ENCODE measurements around the gene IL21R.
A peak's percentile ranks its signal among the peaks of the same experiment; 100 is the strongest.

Gene IL21R

GRCh38 chr16:27470567-27471431, 68.8 kb downstream of the IL21R start:
- no peak overlapping the region for H3K4me3 ChIP-seq (ENCODE audit: extremely low read depth, insufficient read depth, low read length, poor library complexity, severe bottlenecking)
- peaks cover 11% of the 10 kb centered on the region for H3K9me3 ChIP-seq (ENCODE audit: control insufficient read depth, low read length)

GRCh38 chr16:27471661-27472060, 69.7 kb downstream of the IL21R start:
- WGBS, 2 experiments (ENCODE audit: insufficient coverage in 2 of 2) = 95% methylated on average over 19 of the region's 19 CpGs
- peaks cover 40% of the 10 kb centered on the region for H3K4me1 ChIP-seq (ENCODE audit: control insufficient read depth, insufficient read depth, low read length, poor library complexity, severe bottlenecking)
- peaks cover 11% of the 10 kb centered on the region for H3K9me3 ChIP-seq (ENCODE audit: control insufficient read depth, low read length)
- peak overlapping the region; percentile 72 for H3K27ac ChIP-seq (ENCODE audit: low read depth, low read length, severe bottlenecking)
- peaks cover 94% of the 10 kb centered on the region for H3K36me3 ChIP-seq (ENCODE audit: control insufficient read depth, insufficient read depth, low read length)
- no peak overlapping the region for H3K4me3 ChIP-seq (ENCODE audit: extremely low read depth, insufficient read depth, low read length, poor library complexity, severe bottlenecking)

More at GRCh38 chr16:27470567-27471431, 68.8 kb downstream of the IL21R start:
- Histone ChIP-seq H3K27ac (ENCODE audit: low read depth, low read length, severe bottlenecking) (peak overlapping the region; percentile 72), H3K36me3 (ENCODE audit: control insufficient read depth, insufficient read depth, low read length) (peaks cover 97% of the 10 kb centered on the region), H3K4me1 (ENCODE audit: control insufficient read depth, insufficient read depth, low read length, poor library complexity, severe bottlenecking) (peaks cover 31% of the 10 kb centered on the region)
- 89 to 91% methylated on average over 24 to 26 of the region's 28 CpGs for WGBS, 2 experiments (ENCODE audit: insufficient coverage in 2 of 2)

GRCh38 chr16:27472091-27473020, 70.4 kb downstream of the IL21R start:
- H3K9me3 ChIP-seq (ENCODE audit: control insufficient read depth, low read length) = peaks cover 7% of the 10 kb centered on the region

GRCh38 chr16:27473101-27473900, 71.3 kb downstream of the IL21R start:
- Histone ChIP-seq H3K4me3 (ENCODE audit: extremely low read depth, insufficient read depth, low read length, poor library complexity, severe bottlenecking) (no peak overlapping the region), H3K9me3 (ENCODE audit: control insufficient read depth, low read length) (no peaks in the 10 kb centered on the region), H3K27ac (ENCODE audit: low read depth, low read length, severe bottlenecking) (no peak overlapping the region), H3K4me1 (ENCODE audit: control insufficient read depth, insufficient read depth, low read length, poor library complexity, severe bottlenecking) (peaks cover 44% of the 10 kb centered on the region), H3K36me3 (ENCODE audit: control insufficient read depth, insufficient read depth, low read length) (peaks cover 94% of the 10 kb centered on the region)
- 95 to 96% methylated on average over 5 to 9 of the region's 9 CpGs for WGBS, 2 experiments (ENCODE audit: insufficient coverage in 2 of 2)

More at GRCh38 chr16:27472091-27473020, 70.4 kb downstream of the IL21R start:
- H3K4me3 ChIP-seq (ENCODE audit: extremely low read depth, insufficient read depth, low read length, poor library complexity, severe bottlenecking) = no peak overlapping the region
- H3K4me1 ChIP-seq (ENCODE audit: control insufficient read depth, insufficient read depth, low read length, poor library complexity, severe bottlenecking) = peaks cover 44% of the 10 kb centered on the region
- peaks cover 94% of the 10 kb centered on the region for H3K36me3 ChIP-seq (ENCODE audit: control insufficient read depth, insufficient read depth, low read length)
- H3K27ac ChIP-seq (ENCODE audit: low read depth, low read length, severe bottlenecking) = no peak overlapping the region
- WGBS, 2 experiments (ENCODE audit: insufficient coverage in 2 of 2) = 94 to 98% methylated on average over 8 to 14 of the region's 15 CpGs

- 100% methylated on average over 8 of the region's 9 CpGs; no CpG with 5 or more reads in 1 of the 2 experiments for WGBS, 2 experiments (ENCODE audit: insufficient coverage in 2 of 2)
- H3K9me3 ChIP-seq (ENCODE audit: control insufficient read depth, low read length) = no peaks in the 10 kb centered on the region
- H3K4me3 ChIP-seq (ENCODE audit: extremely low read depth, insufficient read depth, low read length, poor library complexity, severe bottlenecking) = no peak overlapping the region
- peaks cover 93% of the 10 kb centered on the region for H3K36me3 ChIP-seq (ENCODE audit: control insufficient read depth, insufficient read depth, low read length)
- H3K4me1 ChIP-seq (ENCODE audit: control insufficient read depth, insufficient read depth, low read length, poor library complexity, severe bottlenecking) = peaks cover 44% of the 10 kb centered on the region
- no peak overlapping the region for H3K27ac ChIP-seq (ENCODE audit: low read depth, low read length, severe bottlenecking)
Observed at GRCh38 chr16:27474041-27474440, 72.1 kb downstream of the IL21R start.

- Histone ChIP-seq H3K36me3 (ENCODE audit: control insufficient read depth, insufficient read depth, low read length) (peaks cover 91% of the 10 kb centered on the region), H3K9me3 (ENCODE audit: control insufficient read depth, low read length) (no peaks in the 10 kb centered on the region), H3K27ac (ENCODE audit: low read depth, low read length, severe bottlenecking) (peak overlapping the region; percentile 87), H3K4me1 (ENCODE audit: control insufficient read depth, insufficient read depth, low read length, poor library complexity, severe bottlenecking) (peaks cover 44% of the 10 kb centered on the region), H3K4me3 (ENCODE audit: extremely low read depth, insufficient read depth, low read length, poor library complexity, severe bottlenecking) (no peak overlapping the region)
- WGBS, 2 experiments (ENCODE audit: insufficient coverage in 2 of 2) = 93 to 97% methylated on average over 5 to 8 of the region's 9 CpGs
Observed at GRCh38 chr16:27474921-27475320, 72.9 kb downstream of the IL21R start.

GRCh38 chr16:27475561-27475960, 73.6 kb downstream of the IL21R start:
- Histone ChIP-seq H3K4me1 (ENCODE audit: control insufficient read depth, insufficient read depth, low read length, poor library complexity, severe bottlenecking) (peaks cover 44% of the 10 kb centered on the region), H3K27ac (ENCODE audit: low read depth, low read length, severe bottlenecking) (peak overlapping the region; percentile 87), H3K36me3 (ENCODE audit: control insufficient read depth, insufficient read depth, low read length) (peaks cover 92% of the 10 kb centered on the region), H3K9me3 (ENCODE audit: control insufficient read depth, low read length) (no peaks in the 10 kb centered on the region), H3K4me3 (ENCODE audit: extremely low read depth, insufficient read depth, low read length, poor library complexity, severe bottlenecking) (no peak overlapping the region)
- WGBS, 2 experiments (ENCODE audit: insufficient coverage in 2 of 2) = 50 to 93% methylated on average over 2 to 8 of the region's 9 CpGs

GRCh38 chr16:27476240-27476639, 74.3 kb downstream of the IL21R start:
- Histone ChIP-seq H3K27ac (ENCODE audit: low read depth, low read length, severe bottlenecking) (peak overlapping the region; percentile 87), H3K9me3 (ENCODE audit: control insufficient read depth, low read length) (no peaks in the 10 kb centered on the region), H3K36me3 (ENCODE audit: control insufficient read depth, insufficient read depth, low read length) (peaks cover 93% of the 10 kb centered on the region), H3K4me1 (ENCODE audit: control insufficient read depth, insufficient read depth, low read length, poor library complexity, severe bottlenecking) (peaks cover 38% of the 10 kb centered on the region), H3K4me3 (ENCODE audit: extremely low read depth, insufficient read depth, low read length, poor library complexity, severe bottlenecking) (no peak overlapping the region)
- 94% methylated on average over 8 of the region's 9 CpGs for WGBS, 2 experiments (ENCODE audit: insufficient coverage in 2 of 2)

GRCh38 chr16:27480761-27481160, 78.8 kb downstream of the IL21R start:
- Histone ChIP-seq H3K4me1 (ENCODE audit: control insufficient read depth, insufficient read depth, low read length, poor library complexity, severe bottlenecking) (peaks cover 13% of the 10 kb centered on the region), H3K4me3 (ENCODE audit: extremely low read depth, insufficient read depth, low read length, poor library complexity, severe bottlenecking) (no peak overlapping the region), H3K27ac (ENCODE audit: low read depth, low read length, severe bottlenecking) (no peak overlapping the region), H3K9me3 (ENCODE audit: control insufficient read depth, low read length) (no peaks in the 10 kb centered on the region), H3K36me3 (ENCODE audit: control insufficient read depth, insufficient read depth, low read length) (peaks cover 94% of the 10 kb centered on the region)
- 98 to 100% methylated on average over 3 to 7 of the region's 7 CpGs for WGBS, 2 experiments (ENCODE audit: insufficient coverage in 2 of 2)

Data from mesodermal cell (in vitro differentiated cells).